Measurements from ENCODE around the gene DLK2. TPM values are rescaled to one million over a fixed set of nuclear protein-coding genes. Genes with fewer than 3 reads are reported as not detected.

DLK2 gene
- total and polyA plus RNA-seq, 2 of the 13 experiments (the other 11 are each of a cell fraction or from before 2014, with no cell fraction given): 1.2 to 3.8 TPM

DNA sequence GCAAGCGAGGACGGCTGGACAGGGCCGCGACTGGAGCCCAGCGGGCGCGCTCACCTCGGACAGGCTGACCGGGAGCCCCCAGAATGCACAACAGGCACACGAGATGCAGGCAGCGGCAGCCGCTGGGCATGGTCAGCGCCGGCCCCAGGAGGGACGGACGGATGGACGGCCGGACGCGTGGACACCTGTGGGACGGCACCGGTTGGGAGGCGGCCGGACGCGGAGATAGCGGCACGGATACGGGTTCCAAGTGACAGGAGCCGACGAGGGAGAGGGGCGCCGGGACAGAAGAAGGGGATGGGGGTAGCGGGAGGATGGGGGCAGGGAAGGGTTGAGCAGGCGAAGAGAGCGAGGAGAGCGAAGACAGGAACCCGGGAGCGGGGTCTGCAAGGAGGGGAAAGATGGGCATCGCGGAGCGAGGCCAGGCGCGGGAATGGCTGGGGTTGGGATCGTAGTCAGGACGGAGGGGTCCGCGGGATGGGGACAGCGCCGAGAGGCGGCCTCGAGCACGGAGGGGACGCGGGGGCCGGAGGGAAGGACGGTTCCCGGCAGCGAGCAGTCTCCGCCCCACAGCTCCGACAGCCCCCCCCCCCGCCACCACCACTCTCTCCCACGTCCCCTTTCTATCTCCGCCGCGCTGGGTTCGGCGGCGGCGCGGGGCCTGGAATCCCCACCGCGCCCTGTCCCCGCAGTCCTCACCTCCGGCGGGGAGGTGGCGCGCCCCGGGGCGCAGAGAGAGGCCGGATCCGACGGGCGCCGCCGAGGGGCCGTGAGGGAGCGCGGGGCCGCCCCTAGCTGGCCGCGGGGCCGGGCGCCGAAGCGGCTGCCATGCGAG, 435 bp downstream of the DLK2 start (continued):
- TF ChIP-seq ZNF512 (CRISPR knock-in tag; IDR thresholded peaks at IDR 0.05) (0 out of 2 replicates have a peak, but pooled peaks have one; percentile 60), ZNF20 (CRISPR knock-in tag; IDR thresholded peaks at IDR 0.05) (no peak), PCBP2 (optimal IDR thresholded peaks at IDR 0.05; ENCODE audit: low read depth, low read length, poor library complexity, severe bottlenecking) (no peak), BRF2 (CRISPR knock-in tag; IDR thresholded peaks at IDR 0.05) (no peak), FOXK2 (IDR thresholded peaks at IDR 0.05) (no peak), ZNF414 (CRISPR knock-in tag; IDR thresholded peaks at IDR 0.05) (peak; percentile 96), ZMAT3 (CRISPR knock-in tag; conservative IDR thresholded peaks at IDR 0.05) (0 out of 2 replicates have a peak, but pooled peaks have one; percentile 23)
- TF ChIP-seq, protein P1, sequence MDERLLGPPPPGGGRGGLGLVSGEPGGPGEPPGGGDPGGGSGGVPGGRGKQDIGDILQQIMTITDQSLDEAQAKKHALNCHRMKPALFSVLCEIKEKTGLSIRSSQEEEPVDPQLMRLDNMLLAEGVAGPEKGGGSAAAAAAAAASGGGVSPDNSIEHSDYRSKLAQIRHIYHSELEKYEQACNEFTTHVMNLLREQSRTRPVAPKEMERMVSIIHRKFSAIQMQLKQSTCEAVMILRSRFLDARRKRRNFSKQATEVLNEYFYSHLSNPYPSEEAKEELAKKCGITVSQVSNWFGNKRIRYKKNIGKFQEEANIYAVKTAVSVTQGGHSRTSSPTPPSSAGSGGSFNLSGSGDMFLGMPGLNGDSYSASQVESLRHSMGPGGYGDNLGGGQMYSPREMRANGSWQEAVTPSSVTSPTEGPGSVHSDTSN (CRISPR knock-in tag; IDR thresholded peaks at IDR 0.05): no peak
- TF ChIP-seq, protein P2, sequence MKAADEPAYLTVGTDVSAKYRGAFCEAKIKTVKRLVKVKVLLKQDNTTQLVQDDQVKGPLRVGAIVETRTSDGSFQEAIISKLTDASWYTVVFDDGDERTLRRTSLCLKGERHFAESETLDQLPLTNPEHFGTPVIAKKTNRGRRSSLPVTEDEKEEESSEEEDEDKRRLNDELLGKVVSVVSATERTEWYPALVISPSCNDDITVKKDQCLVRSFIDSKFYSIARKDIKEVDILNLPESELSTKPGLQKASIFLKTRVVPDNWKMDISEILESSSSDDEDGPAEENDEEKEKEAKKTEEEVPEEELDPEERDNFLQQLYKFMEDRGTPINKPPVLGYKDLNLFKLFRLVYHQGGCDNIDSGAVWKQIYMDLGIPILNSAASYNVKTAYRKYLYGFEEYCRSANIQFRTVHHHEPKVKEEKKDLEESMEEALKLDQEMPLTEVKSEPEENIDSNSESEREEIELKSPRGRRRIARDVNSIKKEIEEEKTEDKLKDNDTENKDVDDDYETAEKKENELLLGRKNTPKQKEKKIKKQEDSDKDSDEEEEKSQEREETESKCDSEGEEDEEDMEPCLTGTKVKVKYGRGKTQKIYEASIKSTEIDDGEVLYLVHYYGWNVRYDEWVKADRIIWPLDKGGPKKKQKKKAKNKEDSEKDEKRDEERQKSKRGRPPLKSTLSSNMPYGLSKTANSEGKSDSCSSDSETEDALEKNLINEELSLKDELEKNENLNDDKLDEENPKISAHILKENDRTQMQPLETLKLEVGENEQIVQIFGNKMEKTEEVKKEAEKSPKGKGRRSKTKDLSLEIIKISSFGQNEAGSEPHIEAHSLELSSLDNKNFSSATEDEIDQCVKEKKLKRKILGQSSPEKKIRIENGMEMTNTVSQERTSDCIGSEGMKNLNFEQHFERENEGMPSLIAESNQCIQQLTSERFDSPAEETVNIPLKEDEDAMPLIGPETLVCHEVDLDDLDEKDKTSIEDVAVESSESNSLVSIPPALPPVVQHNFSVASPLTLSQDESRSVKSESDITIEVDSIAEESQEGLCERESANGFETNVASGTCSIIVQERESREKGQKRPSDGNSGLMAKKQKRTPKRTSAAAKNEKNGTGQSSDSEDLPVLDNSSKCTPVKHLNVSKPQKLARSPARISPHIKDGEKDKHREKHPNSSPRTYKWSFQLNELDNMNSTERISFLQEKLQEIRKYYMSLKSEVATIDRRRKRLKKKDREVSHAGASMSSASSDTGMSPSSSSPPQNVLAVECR (CRISPR knock-in tag; IDR thresholded peaks at IDR 0.05; ENCODE audit: borderline replicate concordance): peak; percentile 89
